SK-N-SH (cell line): ENCODE results near the gene HMGXB4. TPM values are rescaled to one million over a fixed set of nuclear protein-coding genes. Genes with fewer than 3 reads are reported as not detected.

Source experiments
- CTCF ChIA-PET: fragments of 300-600, 350-600 bp; formaldehyde crosslinking; extraction: SDS; loops from one replicate; lab custom pipeline; 2021; lab: Yijun Ruan, JAX
- POLR2A ChIA-PET: fragments of 350-600 bp; sonication (Branson Sonifier 250); formaldehyde crosslinking; extraction: SDS; loops from one replicate; lab custom pipeline; 2020; ENCODE audit warnings: antibody characterized with exemption, inconsistent platforms; lab: Yijun Ruan, JAX
- DNase-seq: peaks from one replicate; pipeline ENCODE4 v3.0.0; 2012
- H2AFZ ChIP-seq: fragments of 200-600 bp; sonication (generic); 2 replicates; pipeline ENCODE4 v1.8.1; 2016; ENCODE audit warnings: antibody characterized with exemption, mild to moderate bottlenecking, low read depth
- H3F3A ChIP-seq: fragments of 200-600 bp; sonication (generic); replicated peaks from 2 replicates; pipeline ENCODE3; 2016; ENCODE audit warnings: antibody characterized with exemption, mild to moderate bottlenecking; ENCODE audit not compliant: insufficient read depth
- H3K27ac ChIP-seq, 2 experiments: fragments of 200-500 bp in 1 of 2; fragments of 200-600 bp in 1 of 2; sonication (Bioruptor generic) in 1 of 2; sonication (generic), shearing (Covaris generic) in 1 of 2; 2 replicates each; pipeline versions ENCODE4 v1.5.1 to v1.6.1; 2014 to 2016; ENCODE audit warnings: low read depth in 2 of 2, inconsistent platforms in 1 of 2, low read length in 1 of 2, mild to moderate bottlenecking in 1 of 2, mixed read lengths in 1 of 2
- H3K27me3 ChIP-seq: fragments of 200-600 bp; sonication (generic), shearing (Covaris generic); 2 replicates; pipeline ENCODE4 v1.6.1; 2016; ENCODE audit warnings: mixed run types; ENCODE audit not compliant: insufficient read depth
- H3K36me3 ChIP-seq, 2 experiments: fragments of 200-500 bp in 1 of 2; fragments of 200-600 bp in 1 of 2; sonication (Bioruptor generic) in 1 of 2; sonication (generic) in 1 of 2; replicated peaks in 1 of 2; 2 replicates each; pipeline versions ENCODE3 to v1.5.1; 2014 to 2016; ENCODE audit warnings: low read length in 1 of 2, mild to moderate bottlenecking in 1 of 2; ENCODE audit not compliant: insufficient read depth in 2 of 2, control insufficient read depth in 1 of 2
- H3K4me1 ChIP-seq, 2 experiments: fragments of 200-500 bp in 1 of 2; fragments of 200-600 bp in 1 of 2; sonication (Bioruptor generic) in 1 of 2; sonication (generic), shearing (Covaris generic) in 1 of 2; 2 replicates each; pipeline versions ENCODE4 v1.5.1 to v1.6.1; 2014 to 2016; ENCODE audit warnings: low read depth in 1 of 2, low read length in 1 of 2, mixed run types in 1 of 2; ENCODE audit not compliant: insufficient read depth in 2 of 2, control insufficient read depth in 1 of 2
- H3K4me2 ChIP-seq: fragments of 200-600 bp; sonication (generic), shearing (Covaris generic); 2 replicates; pipeline ENCODE4 v1.6.1; 2017; ENCODE audit warnings: mixed run types
- H3K4me3 ChIP-seq, 2 experiments: fragments of 200-500 bp in 1 of 2; fragments of 200-600 bp in 1 of 2; sonication (Bioruptor generic) in 1 of 2; sonication (generic), shearing (Covaris generic) in 1 of 2; 2 replicates each; pipeline versions ENCODE4 v1.5.1 to v1.8.1; 2014 to 2016; ENCODE audit warnings: low read depth in 2 of 2, inconsistent platforms in 1 of 2, low read length in 1 of 2, mild to moderate bottlenecking in 1 of 2, mixed read lengths in 1 of 2, moderate library complexity in 1 of 2
- H3K79me2 ChIP-seq: fragments of 200-600 bp; sonication (generic); 2 replicates; pipeline ENCODE4 v1.8.1; 2017; ENCODE audit warnings: mild to moderate bottlenecking; ENCODE audit not compliant: insufficient read depth
- H3K9ac ChIP-seq: fragments of 200-600 bp; sonication (generic); 2 replicates; pipeline ENCODE4 v1.6.1; 2017; ENCODE audit warnings: mixed run types
- H3K9me2 ChIP-seq: fragments of 200-600 bp; sonication (generic); 2 replicates; pipeline ENCODE4 v1.6.1; 2017; ENCODE audit warnings: mixed run types
- H3K9me3 ChIP-seq: fragments of 200-600 bp; sonication (generic); 2 replicates; pipeline ENCODE4 v1.6.1; 2017; ENCODE audit warnings: mixed run types, mild to moderate bottlenecking, moderate library complexity
- H4K20me1 ChIP-seq: fragments of 200-600 bp; sonication (generic); 2 replicates; pipeline ENCODE4 v1.6.1; 2017; ENCODE audit warnings: mild to moderate bottlenecking, mixed run types; ENCODE audit not compliant: insufficient read depth
- CHD2 ChIP-seq: fragments of 150-350 bp; IDR thresholded peaks from 2 replicates; pipeline ENCODE4 v1.6.1; 2018; ENCODE audit warnings: low read length; ENCODE audit not compliant: partially characterized antibody
- EZH2phosphoT487 ChIP-seq: fragments of 200-600 bp; sonication (generic); IDR thresholded peaks from 2 replicates; pipeline ENCODE4 v1.6.1; 2017; ENCODE audit warnings: low read depth, mixed run types, mild to moderate bottlenecking, antibody characterized with exemption, moderate library complexity, borderline replicate concordance
- FOSL2 ChIP-seq: IDR thresholded peaks from 2 replicates; pipeline ENCODE4 v1.4.0; 2012; ENCODE audit warnings: low read depth, mild to moderate bottlenecking, moderate library complexity, borderline replicate concordance
- FOXM1 ChIP-seq: IDR thresholded peaks from 2 replicates; pipeline ENCODE4 v1.4.0; 2012; ENCODE audit warnings: low read depth, mild to moderate bottlenecking
- GABPA ChIP-seq: IDR thresholded peaks from 2 replicates; pipeline ENCODE4 v1.4.0; 2012; ENCODE audit warnings: low read depth, mild to moderate bottlenecking
- GATA2 ChIP-seq: sonication (generic); formaldehyde crosslinking; IDR thresholded peaks from 2 replicates; pipeline ENCODE4 v1.5.0; 2020; ENCODE audit warnings: mild to moderate bottlenecking, missing genetic modification reagents
- NRF1 ChIP-seq: IDR thresholded peaks from 2 replicates; pipeline ENCODE4 v1.6.1; 2012; ENCODE audit warnings: low read depth, mild to moderate bottlenecking, low read length
- RAD21 ChIP-seq: IDR thresholded peaks from 2 replicates; pipeline ENCODE4 v1.6.1; 2012; ENCODE audit warnings: mild to moderate bottlenecking, low read length
- RCOR1 ChIP-seq: fragments of 150-350 bp; IDR thresholded peaks from 2 replicates; pipeline ENCODE4 v1.6.1; 2017; ENCODE audit warnings: antibody characterized with exemption, low read length
- RXRA ChIP-seq: IDR thresholded peaks from 2 replicates; pipeline ENCODE4 v1.4.0; 2012; ENCODE audit warnings: low read depth, mild to moderate bottlenecking, borderline replicate concordance
- TAF1 ChIP-seq: IDR thresholded peaks from 2 replicates; pipeline ENCODE4 v1.6.1; 2012; ENCODE audit warnings: low read depth, mild to moderate bottlenecking, low read length, moderate library complexity, borderline replicate concordance
- TCF12 ChIP-seq: IDR thresholded peaks from 2 replicates; pipeline ENCODE4 v1.4.0; 2012
- WGBS: methylation state at CpG from one replicate; pipeline ENCODE4 v1.1.6; 2017; ENCODE audit warnings: low lambda C conversion rate; 5-methylcytosine and 5-hydroxymethylcytosine counted together
- polyA plus RNA-seq, 3 experiments: library from polyadenylated mRNA; depleted of rRNA; stranded (reverse); fragments of >200 nt; gene quantifications; 2 replicates each; pipeline ENCODE4 v1.2.3, GENCODE V29; 2012
- TF ChIP-seq, protein P1 (sequence below): IDR thresholded peaks from 2 replicates; pipeline ENCODE4; 2012
- TF ChIP-seq, protein P2 (sequence below): fragments of 200-600 bp; sonication (generic); IDR thresholded peaks from 2 replicates; pipeline ENCODE4 v1.6.1; 2017; ENCODE audit warnings: antibody characterized with exemption, mild to moderate bottlenecking, moderate library complexity
- TF ChIP-seq, protein P3 (sequence below): IDR thresholded peaks from 2 replicates; pipeline ENCODE4 v1.4.0; 2012; ENCODE audit warnings: low read depth, borderline replicate concordance

The HMGXB4 gene
- polyA plus RNA-seq, 1 of the 3 experiments (the other 2 are of a cell fraction): 16.5 TPM

GRCh38 chr22:35220221-35220620 lies 37.1 kb upstream of the HMGXB4 start:
- DNase-seq: no peak
- H4K20me1 ChIP-seq: no peaks in the 10 kb centered on the region
- H3K36me3 ChIP-seq: no peaks in the 10 kb centered on the region
- no peak overlapping the region for H3K4me3 ChIP-seq
- H3K4me2 ChIP-seq: no peak overlapping the region
- ChIA-PET POLR2A (no interaction called here), CTCF (interaction anchor here (0.6 to 2.2 kb wide), 6 partner anchors 9 to 69 kb away, joined by 3 to 16 read pairs (median 4); no protein-coding TSS in a partner anchor)
- no peaks in the 10 kb centered on the region; the same call in 1 of the 2 replicates for H3K27me3 ChIP-seq
- no peaks in the 10 kb centered on the region for H3K79me2 ChIP-seq
- H3K4me1 ChIP-seq: no peaks in the 10 kb centered on the region; a peak in 1 of 4 replicates
- no peak overlapping the region for H3K9ac ChIP-seq
- H3K9me3 ChIP-seq: no peaks in the 10 kb centered on the region
- H3F3A ChIP-seq: no peaks in the 10 kb centered on the region
- H3K27ac ChIP-seq: no peak overlapping the region
- H2AFZ ChIP-seq: no peak overlapping the region
- no peak for TF ChIP-seq TCF12
- TF ChIP-seq, protein P1, sequence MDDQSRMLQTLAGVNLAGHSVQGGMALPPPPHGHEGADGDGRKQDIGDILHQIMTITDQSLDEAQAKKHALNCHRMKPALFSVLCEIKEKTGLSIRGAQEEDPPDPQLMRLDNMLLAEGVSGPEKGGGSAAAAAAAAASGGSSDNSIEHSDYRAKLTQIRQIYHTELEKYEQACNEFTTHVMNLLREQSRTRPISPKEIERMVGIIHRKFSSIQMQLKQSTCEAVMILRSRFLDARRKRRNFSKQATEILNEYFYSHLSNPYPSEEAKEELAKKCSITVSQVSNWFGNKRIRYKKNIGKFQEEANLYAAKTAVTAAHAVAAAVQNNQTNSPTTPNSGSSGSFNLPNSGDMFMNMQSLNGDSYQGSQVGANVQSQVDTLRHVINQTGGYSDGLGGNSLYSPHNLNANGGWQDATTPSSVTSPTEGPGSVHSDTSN: no peak
- TF ChIP-seq FOXM1: no peak
- TF ChIP-seq EZH2phosphoT487: no peak
- no peak for TF ChIP-seq RCOR1
- TF ChIP-seq GABPA: no peak
- WGBS: 14% methylated on average over 2 of the region's 2 CpGs
- no peaks in the 10 kb centered on the region for H3K9me2 ChIP-seq

DNA sequence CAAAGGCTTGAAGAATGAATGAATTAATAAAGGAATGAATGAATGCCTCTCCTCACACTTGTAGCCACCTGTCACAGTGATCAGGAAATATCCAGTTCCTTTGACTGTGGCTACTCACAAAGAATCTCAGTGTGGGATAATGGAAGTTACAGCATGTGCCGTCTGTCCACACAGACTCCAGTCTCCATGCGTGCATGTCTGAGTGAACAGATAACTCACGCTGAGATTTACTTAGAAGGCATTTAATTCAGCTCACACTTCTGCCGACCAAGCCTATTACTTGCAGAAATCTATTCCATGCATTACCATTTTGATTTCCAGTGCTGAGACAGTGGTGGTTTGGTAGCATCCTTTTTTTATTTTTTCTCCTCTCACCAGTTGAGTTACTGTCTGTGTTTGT lies 32.3 kb upstream of the HMGXB4 start:
- TF ChIP-seq CHD2 (no peak), NRF1 (no peak), GATA2 (CRISPR knock-in tag) (no peak), TAF1 (no peak), EZH2phosphoT487 (no peak), RAD21 (no peak), FOSL2 (no peak), RXRA (no peak)
- TF ChIP-seq, protein P2, sequence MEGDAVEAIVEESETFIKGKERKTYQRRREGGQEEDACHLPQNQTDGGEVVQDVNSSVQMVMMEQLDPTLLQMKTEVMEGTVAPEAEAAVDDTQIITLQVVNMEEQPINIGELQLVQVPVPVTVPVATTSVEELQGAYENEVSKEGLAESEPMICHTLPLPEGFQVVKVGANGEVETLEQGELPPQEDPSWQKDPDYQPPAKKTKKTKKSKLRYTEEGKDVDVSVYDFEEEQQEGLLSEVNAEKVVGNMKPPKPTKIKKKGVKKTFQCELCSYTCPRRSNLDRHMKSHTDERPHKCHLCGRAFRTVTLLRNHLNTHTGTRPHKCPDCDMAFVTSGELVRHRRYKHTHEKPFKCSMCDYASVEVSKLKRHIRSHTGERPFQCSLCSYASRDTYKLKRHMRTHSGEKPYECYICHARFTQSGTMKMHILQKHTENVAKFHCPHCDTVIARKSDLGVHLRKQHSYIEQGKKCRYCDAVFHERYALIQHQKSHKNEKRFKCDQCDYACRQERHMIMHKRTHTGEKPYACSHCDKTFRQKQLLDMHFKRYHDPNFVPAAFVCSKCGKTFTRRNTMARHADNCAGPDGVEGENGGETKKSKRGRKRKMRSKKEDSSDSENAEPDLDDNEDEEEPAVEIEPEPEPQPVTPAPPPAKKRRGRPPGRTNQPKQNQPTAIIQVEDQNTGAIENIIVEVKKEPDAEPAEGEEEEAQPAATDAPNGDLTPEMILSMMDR: no peak
- TF ChIP-seq, protein P3, sequence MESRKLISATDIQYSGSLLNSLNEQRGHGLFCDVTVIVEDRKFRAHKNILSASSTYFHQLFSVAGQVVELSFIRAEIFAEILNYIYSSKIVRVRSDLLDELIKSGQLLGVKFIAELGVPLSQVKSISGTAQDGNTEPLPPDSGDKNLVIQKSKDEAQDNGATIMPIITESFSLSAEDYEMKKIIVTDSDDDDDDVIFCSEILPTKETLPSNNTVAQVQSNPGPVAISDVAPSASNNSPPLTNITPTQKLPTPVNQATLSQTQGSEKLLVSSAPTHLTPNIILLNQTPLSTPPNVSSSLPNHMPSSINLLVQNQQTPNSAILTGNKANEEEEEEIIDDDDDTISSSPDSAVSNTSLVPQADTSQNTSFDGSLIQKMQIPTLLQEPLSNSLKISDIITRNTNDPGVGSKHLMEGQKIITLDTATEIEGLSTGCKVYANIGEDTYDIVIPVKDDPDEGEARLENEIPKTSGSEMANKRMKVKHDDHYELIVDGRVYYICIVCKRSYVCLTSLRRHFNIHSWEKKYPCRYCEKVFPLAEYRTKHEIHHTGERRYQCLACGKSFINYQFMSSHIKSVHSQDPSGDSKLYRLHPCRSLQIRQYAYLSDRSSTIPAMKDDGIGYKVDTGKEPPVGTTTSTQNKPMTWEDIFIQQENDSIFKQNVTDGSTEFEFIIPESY: no peak

More for the DNA sequence above, 32.3 kb upstream of the HMGXB4 start:
- Histone ChIP-seq H3K27ac (no peak overlapping the region), H3K79me2 (no peaks in the 10 kb centered on the region), H3K4me3 (no peak overlapping the region), H4K20me1 (no peaks in the 10 kb centered on the region), H3K9ac (no peak overlapping the region), H3K4me2 (no peak overlapping the region), H3F3A (no peaks in the 10 kb centered on the region), H3K36me3 (no peaks in the 10 kb centered on the region), H3K4me1 (no peaks in the 10 kb centered on the region; a peak in 1 of 4 replicates), H3K27me3 (no peaks in the 10 kb centered on the region; the same call in 1 of the 2 replicates), H2AFZ (no peak overlapping the region), H3K9me2 (no peaks in the 10 kb centered on the region), H3K9me3 (no peaks in the 10 kb centered on the region)
- DNase-seq: no peak
- 38% methylated on average over 4 of the region's 4 CpGs for WGBS
- CTCF ChIA-PET: no interaction called here
- POLR2A ChIA-PET: no interaction called here
